ENCODE data around the gene MATCAP1. TPM values are rescaled to one million over a fixed set of nuclear protein-coding genes. Genes with fewer than 3 reads are reported as not detected.

MATCAP1 gene
- polyA plus RNA-seq (ENCODE audit: insufficient read length in 4 of 4) = 10 to 100 TPM; 29.3 to 61.4 (median 42.3) TPM

DNA sequence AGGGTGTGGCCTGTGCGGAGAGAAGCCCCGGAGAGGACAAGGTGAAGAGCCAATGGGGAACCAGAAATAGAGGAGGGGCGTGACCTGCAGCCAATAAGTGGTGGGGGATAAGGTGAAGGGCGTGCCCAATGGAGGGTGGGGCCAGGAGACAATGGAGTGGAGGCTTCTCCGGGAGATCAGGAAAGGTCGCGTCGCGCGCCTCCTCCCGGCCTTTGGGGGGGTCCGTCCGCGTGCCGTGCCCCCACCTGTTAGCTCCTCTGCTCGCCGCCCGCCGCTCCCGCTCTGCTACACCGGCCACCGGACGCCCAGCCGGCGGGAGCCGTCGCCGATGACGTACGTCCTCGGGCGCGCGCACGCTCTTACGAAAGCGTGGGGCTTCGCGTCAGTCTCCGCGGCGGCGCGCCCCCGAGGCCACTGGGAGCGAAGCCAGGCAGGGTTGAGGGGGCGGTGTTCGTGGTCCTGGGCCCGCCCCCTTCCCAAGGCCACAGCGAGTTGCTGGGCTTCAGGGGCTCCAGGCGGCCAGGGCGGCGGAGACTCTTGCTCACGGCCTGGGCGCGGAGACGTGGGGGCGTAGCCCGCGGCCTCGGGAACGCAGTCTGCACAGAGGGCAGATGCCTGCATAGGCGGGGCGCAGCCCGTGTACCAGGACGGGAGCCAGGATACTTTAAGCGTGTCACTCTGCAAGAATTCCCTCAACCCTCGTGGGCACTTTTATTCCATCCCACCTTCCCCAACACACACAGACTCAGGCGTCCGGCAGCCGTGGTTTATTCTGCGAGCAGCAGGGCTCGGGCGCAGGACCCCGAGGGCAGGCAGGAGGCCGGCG, at the start of gene MATCAP1:
TSS of gene MATCAP1 (minus strand) at position 337 of the 826 bp plus-strand sequence. CDS start 3,353 bp downstream, outside the sequence.
- DNase-seq (ENCODE audit: low read depth in 4 of 4, low spot score in 3 of 4) = peak; percentile 89 to 93 (median 92)

GRCh38 chr16:67230809-67231660, 47.3 kb upstream of the MATCAP1 start:
- DNase-seq (ENCODE audit: low read depth in 4 of 4, low spot score in 3 of 4) = no peak

GRCh38 chr16:67229906-67230808, 46.4 kb upstream of the MATCAP1 start:
- no peak for DNase-seq (ENCODE audit: low read depth in 4 of 4, low spot score in 3 of 4)

DNA sequence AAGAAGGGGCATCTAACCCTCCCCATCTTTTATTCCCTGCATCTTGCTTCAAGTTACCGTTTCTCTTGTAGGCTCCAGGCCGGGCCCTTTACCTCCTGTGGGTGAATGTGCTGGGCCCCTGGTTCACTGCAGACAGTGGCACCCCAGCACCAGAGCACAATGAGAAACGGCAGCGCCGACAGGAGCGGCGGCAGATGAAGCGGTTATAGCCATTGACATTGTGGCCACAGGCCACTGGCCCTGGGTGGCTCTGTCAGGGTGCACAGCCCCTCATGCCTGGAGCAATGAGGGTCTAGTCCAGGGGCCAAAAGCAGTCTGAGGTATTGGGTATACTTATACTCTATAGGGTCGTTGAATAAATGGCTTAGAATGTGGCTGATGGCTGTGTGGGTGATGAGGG, 45.1 kb upstream of the MATCAP1 start:
- no peak for DNase-seq (ENCODE audit: low read depth in 4 of 4, low spot score in 3 of 4)

DNA sequence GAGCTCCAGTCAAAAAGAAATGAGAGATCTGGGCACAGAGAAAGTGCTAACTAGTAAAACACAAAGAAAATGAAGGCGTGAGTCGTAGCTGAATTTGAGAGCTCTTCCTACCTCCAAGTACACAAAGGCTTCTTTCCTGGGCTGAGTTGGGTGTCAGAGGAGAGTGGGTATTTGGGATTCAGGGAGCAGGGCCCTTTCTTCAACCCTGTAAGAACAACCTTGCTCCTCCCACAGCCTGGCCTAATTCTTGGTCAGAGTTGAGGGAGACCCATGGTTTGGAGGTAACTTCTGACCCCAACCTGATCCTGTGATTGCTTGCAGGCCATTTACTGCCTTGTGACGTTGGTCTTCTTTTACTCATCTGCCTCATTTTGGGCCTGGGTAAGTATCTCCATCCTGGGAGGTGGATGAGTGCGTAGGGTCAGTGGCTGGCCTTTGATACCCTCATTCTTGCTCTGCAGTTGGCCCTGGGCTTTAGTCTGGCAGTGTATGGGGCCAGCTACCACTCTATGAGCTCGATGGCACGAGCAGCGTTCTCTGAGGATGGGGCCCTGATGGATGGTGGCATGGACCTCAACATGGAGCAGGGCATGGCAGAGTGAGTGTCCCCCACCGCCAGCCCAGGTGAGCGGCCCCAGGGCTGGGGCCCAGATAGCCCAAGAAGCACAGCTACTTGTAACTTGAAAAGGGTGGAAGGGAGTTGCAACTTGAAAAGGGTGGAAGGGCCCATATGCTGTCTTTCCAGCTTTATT, 44.4 kb upstream of the MATCAP1 start:
- DNase-seq (ENCODE audit: low read depth in 4 of 4, low spot score in 3 of 4) = no peak

DNA sequence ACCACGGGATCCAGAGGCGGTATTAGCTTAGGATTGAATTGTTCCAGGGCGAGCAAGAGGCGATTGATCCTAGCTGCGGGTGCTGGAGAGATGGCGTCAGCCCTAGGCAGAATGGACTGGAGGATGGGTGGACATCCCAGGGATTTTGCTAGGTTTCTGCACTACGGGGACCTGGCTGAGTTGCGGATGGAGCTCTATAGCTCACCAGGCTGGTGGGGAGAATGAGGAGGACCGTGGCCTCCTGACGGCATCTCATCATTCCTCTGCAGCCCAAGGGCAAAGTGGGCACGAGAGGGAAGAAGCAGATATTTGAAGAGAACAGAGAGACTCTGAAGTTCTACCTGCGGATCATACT, 43.8 kb upstream of the MATCAP1 start:
- no peak for DNase-seq (ENCODE audit: low read depth in 4 of 4, low spot score in 3 of 4)

DNA sequence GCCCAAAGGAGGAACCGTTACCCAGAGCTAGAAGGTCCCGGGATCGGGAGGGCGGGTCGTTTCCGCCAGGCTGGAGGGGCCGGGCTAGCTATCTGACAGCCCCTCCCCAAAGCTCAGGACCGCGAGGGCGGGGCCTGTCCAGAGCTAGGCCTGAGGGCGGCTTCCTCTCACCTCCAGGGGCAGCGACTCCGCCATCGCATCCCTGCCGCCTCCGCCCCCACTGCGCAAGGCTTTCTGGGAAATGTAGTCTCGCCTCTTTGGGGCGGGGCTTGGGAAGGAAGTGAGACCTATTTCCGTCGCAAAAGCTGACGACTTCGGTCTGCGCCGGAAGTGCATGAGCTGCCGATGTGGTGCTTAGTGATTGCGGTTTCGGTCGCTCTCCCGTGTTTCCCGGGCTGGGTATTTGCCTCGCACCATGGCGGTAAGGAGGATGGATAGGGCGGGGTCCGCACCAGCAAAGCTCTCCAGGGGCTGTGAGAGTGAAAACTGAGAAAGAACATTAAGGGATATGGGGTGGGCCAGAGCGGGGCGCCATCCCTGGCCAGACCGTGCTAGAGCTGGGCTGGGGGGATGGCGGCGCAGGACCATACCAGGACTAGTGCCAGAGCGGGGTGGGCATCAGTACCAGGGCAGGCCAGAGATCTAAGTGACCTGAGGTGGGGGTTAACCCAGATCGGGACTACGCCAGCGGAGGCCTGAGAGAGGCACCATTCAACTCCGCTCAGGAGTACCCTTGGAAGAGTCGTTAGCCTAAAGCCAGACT, 43.2 kb upstream of the MATCAP1 start, which contains the start of gene TMEM208:
TSS of gene TMEM208 (plus strand) at position 327 of the 763 bp plus-strand sequence. CDS start at position 416, 89 bp downstream.
- DNase-seq (ENCODE audit: low read depth in 4 of 4, low spot score in 3 of 4) = peak; percentile 93 to 98 (median 96)

- no peak for DNase-seq (ENCODE audit: low read depth in 4 of 4, low spot score in 3 of 4)
Measured at GRCh38 chr16:67226295-67226803, 42.6 kb upstream of the MATCAP1 start.

- no peak for DNase-seq (ENCODE audit: low read depth in 4 of 4, low spot score in 3 of 4)
Measured at GRCh38 chr16:67223992-67224391, 40.2 kb upstream of the MATCAP1 start.

DNA sequence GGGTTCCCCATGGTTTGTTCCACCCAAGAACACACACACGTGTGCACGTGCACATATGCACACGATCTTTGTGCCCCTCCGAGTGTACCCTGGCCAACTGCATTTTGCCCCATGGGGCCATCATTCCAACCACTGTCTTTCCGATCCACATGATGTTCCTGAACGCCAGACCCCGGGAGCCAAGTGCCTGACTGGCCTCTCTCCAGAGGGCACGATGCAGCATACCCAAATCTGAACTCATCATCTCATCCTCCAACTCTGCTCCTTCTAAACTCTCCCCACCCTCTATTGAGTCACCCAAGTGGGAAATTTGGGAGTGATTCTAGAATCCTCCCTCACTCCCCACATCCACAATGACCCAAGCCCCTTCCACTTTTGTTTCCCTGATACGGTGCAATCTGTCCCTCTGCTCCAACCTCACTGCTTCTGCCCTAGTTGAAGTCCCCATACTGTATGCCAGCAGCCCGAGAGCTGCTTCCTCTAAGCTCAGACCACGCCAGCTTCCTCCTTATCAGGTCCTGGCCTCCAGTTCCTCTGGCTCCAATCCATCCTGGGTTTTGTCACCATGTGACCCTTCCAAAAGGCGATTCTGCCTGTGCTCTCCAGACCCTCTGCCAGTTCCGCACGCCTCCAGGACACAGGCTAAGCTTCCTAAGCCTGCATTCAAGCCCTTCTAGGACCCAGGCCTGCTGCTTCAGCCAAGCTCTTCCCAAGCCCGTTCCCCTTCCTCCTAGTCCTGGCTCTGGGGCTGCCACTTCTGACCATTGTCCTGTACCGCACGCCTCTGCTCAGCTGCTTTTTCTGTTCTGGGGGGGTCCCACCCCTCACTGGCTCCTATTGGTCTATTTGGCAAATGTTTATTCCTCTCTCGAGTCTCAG, 33.1 kb upstream of the MATCAP1 start:
- no peak for DNase-seq (ENCODE audit: low read depth in 4 of 4, low spot score in 3 of 4)

- DNase-seq (ENCODE audit: low read depth in 4 of 4, low spot score in 3 of 4) = no peak
Measured at GRCh38 chr16:67215706-67216105, 31.9 kb upstream of the MATCAP1 start.

- no peak for DNase-seq (ENCODE audit: low read depth in 4 of 4, low spot score in 3 of 4)
Measured at GRCh38 chr16:67213197-67214019, 29.6 kb upstream of the MATCAP1 start.

- DNase-seq (ENCODE audit: low read depth in 4 of 4, low spot score in 3 of 4) = no peak
Measured at GRCh38 chr16:67212766-67213165, 29.0 kb upstream of the MATCAP1 start.

GRCh38 chr16:67211674-67212073, 27.9 kb upstream of the MATCAP1 start:
- DNase-seq (ENCODE audit: low read depth in 4 of 4, low spot score in 3 of 4) = no peak

GRCh38 chr16:67210069-67210937, 26.5 kb upstream of the MATCAP1 start:
- DNase-seq (ENCODE audit: low read depth in 4 of 4, low spot score in 3 of 4) = no peak

DNA sequence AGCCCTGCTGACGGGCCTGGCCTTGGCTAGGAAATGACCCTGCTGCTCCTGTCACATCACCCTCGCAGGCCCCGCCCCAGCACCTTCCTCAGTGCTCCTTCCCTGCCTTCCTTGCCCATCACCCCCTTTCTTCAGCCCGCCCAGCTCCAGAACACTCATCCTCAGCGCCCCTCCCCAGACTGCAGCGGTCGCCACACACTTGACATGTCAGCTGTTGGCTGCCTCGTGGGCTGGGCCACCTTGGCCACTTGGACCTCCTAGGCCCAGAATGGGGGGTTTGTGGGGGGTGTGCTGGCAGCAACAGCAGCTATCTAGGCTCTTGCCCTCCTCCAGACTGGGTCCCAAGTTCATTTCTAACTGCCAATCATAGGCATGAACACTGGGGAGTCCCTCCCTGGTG, 25.8 kb upstream of the MATCAP1 start:
- DNase-seq (ENCODE audit: low read depth in 4 of 4, low spot score in 3 of 4) = no peak
